HG02610 (cell line): ENCODE results near the gene OR2AE1.
"Not testable (repeated sequence)": the region's sequence is repeated elsewhere in the genome, so short reads cannot be mapped to it uniquely, and the experiment has no call there.

Source experiments
- ATAC-seq: cut with Tn5 transposase; IDR thresholded peaks from one replicate; pipeline ENCODE4 v1.9.1; 2021; ENCODE audit warnings: mild to moderate bottlenecking, moderate library complexity; ENCODE audit not compliant: unreplicated experiment

The OR2AE1 gene, protein sequence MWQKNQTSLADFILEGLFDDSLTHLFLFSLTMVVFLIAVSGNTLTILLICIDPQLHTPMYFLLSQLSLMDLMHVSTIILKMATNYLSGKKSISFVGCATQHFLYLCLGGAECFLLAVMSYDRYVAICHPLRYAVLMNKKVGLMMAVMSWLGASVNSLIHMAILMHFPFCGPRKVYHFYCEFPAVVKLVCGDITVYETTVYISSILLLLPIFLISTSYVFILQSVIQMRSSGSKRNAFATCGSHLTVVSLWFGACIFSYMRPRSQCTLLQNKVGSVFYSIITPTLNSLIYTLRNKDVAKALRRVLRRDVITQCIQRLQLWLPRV

GRCh38 chr7:99876933-99877332, at the start of gene OR2AE1:
Gene OR2AE1 (minus strand): TSS chr7:99877033. CDS start chr7:99877033, 0 bp downstream.
- ATAC-seq = no peak

GRCh38 chr7:99926321-99926720, 49.5 kb upstream of the OR2AE1 start:
- no peak for ATAC-seq

- ATAC-seq = no peak
Measured at GRCh38 chr7:99923200-99923599, 46.4 kb upstream of the OR2AE1 start.

GRCh38 chr7:99920149-99920548, 43.3 kb upstream of the OR2AE1 start:
- ATAC-seq = no peak

DNA sequence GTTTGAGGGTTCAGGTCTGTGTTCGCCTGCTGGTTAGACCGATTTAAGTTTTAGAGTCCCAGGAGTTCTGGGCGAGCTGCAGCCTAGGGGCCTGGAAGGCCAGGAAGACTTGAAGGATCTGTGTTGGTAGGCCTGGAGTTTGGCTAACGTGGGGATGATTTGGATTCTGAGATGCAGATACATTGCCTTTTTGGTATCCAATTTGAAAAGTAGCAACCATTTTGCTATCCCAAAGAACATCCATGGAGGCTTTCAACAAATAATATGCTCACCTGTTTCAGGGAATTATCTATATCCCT, 42.9 kb upstream of the OR2AE1 start:
- ATAC-seq = no peak

DNA sequence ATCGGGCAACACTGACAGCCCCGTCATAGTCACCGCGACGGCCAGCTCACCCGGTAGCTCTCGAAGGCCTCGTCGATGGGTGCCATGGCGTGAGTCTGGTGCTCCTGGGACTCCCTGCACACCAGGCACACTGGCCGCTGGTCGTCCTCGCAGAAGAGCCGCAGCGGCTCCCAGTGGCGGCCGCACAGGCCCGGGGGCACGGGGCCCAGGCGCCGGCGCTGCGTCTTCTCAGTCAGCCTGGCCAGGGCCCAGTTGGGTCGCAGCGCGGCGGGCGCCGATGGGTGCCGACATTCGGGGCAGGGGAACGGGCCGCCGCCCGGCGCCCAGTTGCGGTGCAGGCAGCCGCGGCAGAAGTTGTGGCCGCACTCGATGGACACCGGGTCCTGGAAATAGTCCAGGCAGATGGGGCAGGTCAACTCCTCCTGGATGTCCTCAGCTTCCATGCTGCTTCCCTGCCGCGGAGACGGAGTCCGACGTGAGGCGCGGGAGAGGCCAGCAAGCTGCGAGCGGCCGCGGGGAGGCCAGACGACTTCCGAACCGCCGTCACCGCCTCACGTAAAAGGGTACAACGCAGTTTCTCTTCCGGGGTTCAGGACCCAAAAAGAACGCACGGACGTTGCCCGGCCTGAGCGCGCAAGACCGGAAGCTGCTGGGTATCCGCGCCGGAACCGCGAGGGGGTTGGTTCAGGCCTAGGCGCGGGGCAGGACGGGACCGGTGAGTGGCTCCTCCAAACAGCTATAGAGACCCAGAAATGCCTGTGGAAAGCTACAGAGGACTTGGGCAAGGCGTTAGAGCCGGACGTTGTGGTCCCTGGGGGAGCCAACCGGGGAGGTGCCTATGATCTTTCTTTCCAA, 42.4 kb upstream of the OR2AE1 start, which contains the start of gene TRIM4:
Gene TRIM4 (minus strand): TSS at position 572 of the 855 bp plus-strand sequence. CDS start 129 bp downstream, at position 443.
- ATAC-seq = peak; percentile 97

GRCh38 chr7:99910976-99911375, 34.1 kb upstream of the OR2AE1 start:
- no peak for ATAC-seq

DNA sequence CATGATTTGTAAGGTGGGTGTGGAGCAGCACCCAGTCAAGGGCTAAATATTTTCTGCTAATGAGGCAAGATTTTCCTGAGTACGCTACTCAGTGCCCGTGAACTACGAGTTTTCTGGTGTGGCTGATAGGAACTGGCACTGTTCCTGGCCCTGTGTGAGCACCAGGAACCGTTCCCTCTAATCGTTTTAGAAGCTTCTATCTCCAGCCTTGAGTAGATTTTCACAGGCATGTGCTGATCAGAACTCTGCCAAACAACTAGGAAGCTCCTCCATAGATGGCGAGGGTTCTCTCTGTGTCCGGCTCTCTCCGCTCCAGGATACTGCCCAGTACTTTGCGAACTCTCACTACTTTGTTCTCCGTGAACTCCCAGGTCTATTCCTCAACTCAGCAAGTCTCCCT, 24.7 kb upstream of the OR2AE1 start:
- no peak for ATAC-seq

- ATAC-seq = no peak
Measured at GRCh38 chr7:99899830-99900519, 23.1 kb upstream of the OR2AE1 start.

DNA sequence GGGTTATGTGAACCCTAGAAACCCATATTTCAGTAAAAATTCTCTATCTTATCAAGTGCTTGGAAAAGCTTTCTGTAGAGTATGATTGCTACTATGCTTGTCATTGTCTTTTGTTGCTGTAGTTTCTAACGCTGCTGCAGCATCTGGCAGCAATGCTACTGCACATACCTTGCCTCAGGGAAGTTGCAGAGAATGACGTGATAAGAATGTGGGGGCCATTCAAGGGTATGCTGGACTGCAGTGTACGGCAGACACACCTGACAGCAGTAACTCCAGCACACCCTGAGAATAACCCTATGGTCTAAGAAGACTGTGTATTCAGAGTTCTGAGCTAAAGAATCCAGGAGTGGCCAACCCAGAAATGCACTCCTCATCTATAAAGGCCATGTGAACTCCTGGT, 22.0 kb upstream of the OR2AE1 start:
- ATAC-seq = no peak

DNA sequence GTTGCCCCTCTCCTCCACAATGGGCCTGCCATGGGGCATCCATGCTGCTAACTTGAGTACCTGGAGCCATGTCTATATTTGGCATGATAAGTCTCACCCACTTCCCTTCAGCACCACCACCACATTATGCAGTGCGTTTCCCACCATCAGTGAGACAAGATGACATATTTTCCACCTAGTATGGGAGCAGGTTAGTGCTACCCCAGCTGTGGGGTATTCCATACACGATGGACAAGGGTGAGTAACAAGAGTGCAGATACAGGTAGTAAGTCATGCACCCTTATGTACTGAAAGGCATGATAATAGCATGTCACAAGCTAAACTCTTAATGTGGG, 21.2 kb upstream of the OR2AE1 start:
- ATAC-seq = no peak

- ATAC-seq = no peak
Measured at GRCh38 chr7:99897322-99898022, 20.6 kb upstream of the OR2AE1 start.

DNA sequence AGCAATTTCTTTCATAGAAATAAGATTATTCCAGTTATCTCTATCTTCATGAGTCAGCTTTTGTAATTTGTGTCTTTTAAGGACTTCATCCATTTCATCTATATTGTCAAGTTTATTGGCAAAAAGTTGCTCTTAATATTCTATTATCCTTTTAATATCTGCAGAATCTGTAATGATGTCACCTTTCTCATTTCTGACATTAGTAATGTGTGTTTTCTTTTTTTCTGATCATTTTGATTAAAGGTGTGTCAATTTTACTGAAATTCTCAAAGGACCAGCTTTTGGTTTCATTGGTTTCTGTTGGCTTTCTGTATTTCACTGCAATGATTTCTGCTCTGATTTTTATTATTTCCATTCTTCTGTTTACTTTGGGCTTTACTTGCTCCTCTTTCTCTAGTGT, 17.9 kb upstream of the OR2AE1 start:
- ATAC-seq = no peak

GRCh38 chr7:99893280-99893679, 16.4 kb upstream of the OR2AE1 start:
- no peak for ATAC-seq

- ATAC-seq = not testable (repeated sequence)
Measured at GRCh38 chr7:99890348-99890747, 13.5 kb upstream of the OR2AE1 start.

- ATAC-seq = not testable (repeated sequence)
Measured at GRCh38 chr7:99888366-99888765, 11.5 kb upstream of the OR2AE1 start.

GRCh38 chr7:99881370-99881769, 4.5 kb upstream of the OR2AE1 start:
- ATAC-seq = no peak

- ATAC-seq = no peak
Measured at GRCh38 chr7:99876491-99876890, 342 bp downstream of the OR2AE1 start.

DNA sequence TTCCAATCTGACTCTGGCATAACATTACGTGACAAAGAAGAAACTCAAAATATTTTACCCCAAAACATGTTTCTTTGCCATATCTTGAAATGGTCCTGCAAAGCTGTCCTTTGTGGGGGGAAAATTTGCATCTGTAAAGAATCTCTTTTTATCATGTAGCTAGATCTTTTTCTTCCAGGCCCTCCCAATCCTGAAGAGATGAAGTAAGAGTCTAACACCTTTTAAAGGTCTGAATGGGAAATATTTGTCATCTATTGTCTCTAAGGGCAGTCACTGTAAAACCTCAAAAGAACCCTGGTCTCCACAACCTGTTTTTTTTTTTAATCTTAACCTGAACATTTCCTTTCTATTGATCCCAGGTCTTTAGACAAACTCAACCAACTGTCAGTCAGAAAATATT, 8.6 kb downstream of the OR2AE1 start:
- ATAC-seq = no peak

GRCh38 chr7:99867477-99867876, 9.4 kb downstream of the OR2AE1 start:
- ATAC-seq = not testable (repeated sequence)

- ATAC-seq = no peak
Measured at GRCh38 chr7:99863847-99864440, 12.9 kb downstream of the OR2AE1 start.
